Measurements from ENCODE around the gene NKAIN4.

NKAIN4 gene

DNA sequence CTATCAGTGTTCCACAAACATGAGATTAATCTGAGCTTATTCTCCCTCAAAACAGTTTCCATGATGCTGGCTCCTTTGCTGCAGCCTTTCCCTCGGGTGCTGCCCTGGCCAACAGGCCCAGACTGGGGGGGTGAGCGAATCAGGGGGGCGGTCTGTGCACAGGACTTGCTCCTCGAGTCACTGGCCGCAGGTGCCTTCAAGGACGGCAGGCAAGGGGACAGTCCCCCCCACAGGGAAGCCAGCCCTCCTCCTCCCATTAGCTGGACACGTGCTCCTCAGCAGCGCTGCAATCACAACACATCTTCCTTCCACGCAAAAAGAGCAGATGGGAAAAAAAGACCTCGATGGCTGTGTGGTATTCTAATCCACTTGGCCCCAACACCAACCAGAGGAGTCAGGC lies 48.4 kb downstream of the NKAIN4 start:
- CTCF ChIA-PET: interaction anchor here (1.1 kb wide), 1 partner anchor 9 kb away, joined by 5 read pairs; no protein-coding TSS in a partner anchor
- TF ChIP-seq BHLHE40 (IDR thresholded peaks at IDR 0.05; ENCODE audit: borderline replicate concordance) (no peak), SUZ12 (IDR thresholded peaks at IDR 0.05) (no peak), ELF4 (IDR thresholded peaks at IDR 0.05) (no peak), FOXA1 (IDR thresholded peaks at IDR 0.05) (no peak), NFRKB (IDR thresholded peaks at IDR 0.05) (no peak), LEF1 (IDR thresholded peaks at IDR 0.05; ENCODE audit: borderline replicate concordance) (no peak), ZNF384 (IDR thresholded peaks at IDR 0.05) (no peak), TARDBP (IDR thresholded peaks at IDR 0.05) (no peak), FOXK2 (IDR thresholded peaks at IDR 0.05) (no peak), SP1 (IDR thresholded peaks at IDR 0.05) (no peak)
- POLR2A ChIA-PET: no interaction called here
- DNase-seq (ENCODE audit: extremely low spot score): no peak

GRCh38 chr20:63204362-63204761 lies 49.9 kb downstream of the NKAIN4 start:
- ChIA-PET CTCF (interaction anchor here (0.8 to 1.0 kb wide), 2 partner anchors 10 to 19 kb away, joined by 3 to 5 read pairs; no protein-coding TSS in a partner anchor), POLR2A (interaction anchor here (2.3 kb wide), 1 partner anchor 10 kb away, joined by 8 read pairs; no protein-coding TSS in a partner anchor)
- TF ChIP-seq FOXM1 (IDR thresholded peaks at IDR 0.05; ENCODE audit: borderline replicate concordance): no peak
- TF ChIP-seq PKNOX1 (IDR thresholded peaks at IDR 0.05): no peak
- no peak for TF ChIP-seq NFRKB (IDR thresholded peaks at IDR 0.05)
- TF ChIP-seq CTBP1 (IDR thresholded peaks at IDR 0.05; ENCODE audit: borderline replicate concordance): no peak
- TF ChIP-seq TARDBP (IDR thresholded peaks at IDR 0.05): no peak
- TF ChIP-seq SUZ12 (IDR thresholded peaks at IDR 0.05): no peak
- TF ChIP-seq FOXA1 (IDR thresholded peaks at IDR 0.05): no peak
- TF ChIP-seq LEF1 (IDR thresholded peaks at IDR 0.05; ENCODE audit: borderline replicate concordance): no peak
- no peak for TF ChIP-seq ELF4 (IDR thresholded peaks at IDR 0.05)
- no peak for TF ChIP-seq HDGF (IDR thresholded peaks at IDR 0.05; ENCODE audit: borderline replicate concordance)
- TF ChIP-seq BHLHE40 (IDR thresholded peaks at IDR 0.05; ENCODE audit: borderline replicate concordance): no peak
- no peak for TF ChIP-seq L3MBTL2 (conservative IDR thresholded peaks at IDR 0.05)
- TF ChIP-seq ZNF384 (IDR thresholded peaks at IDR 0.05): no peak
- no peak for DNase-seq (ENCODE audit: extremely low spot score)

DNA sequence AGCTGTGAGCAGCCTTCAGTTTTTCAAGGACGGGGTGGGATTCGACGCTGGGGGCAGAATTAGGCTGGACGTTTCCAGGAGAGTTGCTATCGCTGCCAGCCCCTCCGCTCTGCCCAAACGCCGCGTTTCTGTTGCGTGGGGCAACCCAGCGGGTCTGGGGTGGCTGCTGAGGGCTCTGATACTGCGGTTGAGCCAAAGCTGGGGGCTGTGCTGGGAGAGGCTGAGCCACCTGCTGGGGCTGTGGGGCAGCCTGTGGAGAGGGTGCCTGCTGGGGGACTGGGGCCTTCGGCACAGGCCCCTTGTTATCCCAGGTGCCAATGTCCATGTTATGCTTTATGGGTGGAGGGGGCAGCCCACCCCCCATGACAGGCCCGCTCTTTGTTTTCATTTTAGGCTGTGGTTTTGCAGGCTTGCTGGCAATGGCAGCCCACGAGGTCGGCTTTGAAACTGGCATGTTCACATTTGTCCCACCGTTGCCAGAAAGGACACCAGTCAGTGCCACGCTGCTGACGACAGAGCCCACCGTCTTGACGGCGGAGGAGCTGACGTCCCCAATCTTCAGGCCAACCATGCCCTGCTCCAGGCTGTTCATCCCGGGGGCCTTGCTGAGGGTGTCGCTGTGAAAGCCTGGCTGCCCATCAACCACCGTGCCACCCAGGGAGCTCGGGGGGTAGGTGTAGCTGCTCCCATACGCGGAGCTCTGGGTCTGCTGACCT lies 51.3 kb downstream of the NKAIN4 start:
- ChIA-PET POLR2A (interaction anchor here (2.3 kb wide), 1 partner anchor 12 kb away, joined by 8 read pairs; no protein-coding TSS in a partner anchor), CTCF (interaction anchor here (1.0 kb wide), 1 partner anchor 20 kb away, joined by 5 read pairs; no protein-coding TSS in a partner anchor)
- TF ChIP-seq SUZ12 (IDR thresholded peaks at IDR 0.05): no peak
- TF ChIP-seq PKNOX1 (IDR thresholded peaks at IDR 0.05): no peak
- no peak for TF ChIP-seq NFRKB (IDR thresholded peaks at IDR 0.05)
- no peak for TF ChIP-seq FOXA1 (IDR thresholded peaks at IDR 0.05)
- TF ChIP-seq L3MBTL2 (conservative IDR thresholded peaks at IDR 0.05): no peak
- TF ChIP-seq ZNF384 (IDR thresholded peaks at IDR 0.05): no peak
- TF ChIP-seq TARDBP (IDR thresholded peaks at IDR 0.05): no peak
- no peak for TF ChIP-seq BHLHE40 (IDR thresholded peaks at IDR 0.05; ENCODE audit: borderline replicate concordance)
- TF ChIP-seq CTBP1 (IDR thresholded peaks at IDR 0.05; ENCODE audit: borderline replicate concordance): no peak
- no peak for TF ChIP-seq ELF4 (IDR thresholded peaks at IDR 0.05)
- no peak for DNase-seq (ENCODE audit: extremely low spot score)

DNA sequence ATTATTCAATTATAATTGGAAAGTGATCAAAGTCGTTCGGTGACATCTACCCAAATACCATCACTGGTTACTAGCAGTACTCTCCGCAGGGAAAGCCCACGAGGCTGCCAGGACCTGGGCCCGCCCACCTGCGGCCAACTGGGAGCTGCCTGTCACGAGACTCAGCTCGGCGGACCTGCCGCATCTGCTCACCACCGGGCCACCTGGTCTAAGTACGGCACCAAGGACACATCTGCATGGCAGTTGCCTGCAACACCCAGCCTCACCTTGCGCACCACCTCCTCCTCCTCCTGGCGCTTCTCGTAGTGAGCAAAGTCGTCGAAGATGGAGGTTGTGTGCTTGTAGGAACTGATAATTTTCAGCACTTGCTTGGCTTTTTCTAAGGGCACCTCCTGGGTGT lies 52.2 kb downstream of the NKAIN4 start:
- DNase-seq (ENCODE audit: extremely low spot score): no peak
- TF ChIP-seq NFRKB (IDR thresholded peaks at IDR 0.05) (no peak), TARDBP (IDR thresholded peaks at IDR 0.05) (no peak), CTBP1 (IDR thresholded peaks at IDR 0.05; ENCODE audit: borderline replicate concordance) (no peak), ZNF384 (IDR thresholded peaks at IDR 0.05) (no peak), HDGF (IDR thresholded peaks at IDR 0.05; ENCODE audit: borderline replicate concordance) (no peak), SUZ12 (IDR thresholded peaks at IDR 0.05) (no peak), ARNT (IDR thresholded peaks at IDR 0.05) (no peak), LEF1 (IDR thresholded peaks at IDR 0.05; ENCODE audit: borderline replicate concordance) (no peak), FOXA1 (IDR thresholded peaks at IDR 0.05) (no peak), BHLHE40 (IDR thresholded peaks at IDR 0.05; ENCODE audit: borderline replicate concordance) (no peak), FOXK2 (IDR thresholded peaks at IDR 0.05) (no peak), ELF4 (IDR thresholded peaks at IDR 0.05) (no peak), SP1 (IDR thresholded peaks at IDR 0.05) (no peak), PKNOX1 (IDR thresholded peaks at IDR 0.05) (no peak), L3MBTL2 (conservative IDR thresholded peaks at IDR 0.05) (no peak), FOXM1 (IDR thresholded peaks at IDR 0.05; ENCODE audit: borderline replicate concordance) (no peak)
- ChIA-PET CTCF (no interaction called here), POLR2A (no interaction called here)

DNA sequence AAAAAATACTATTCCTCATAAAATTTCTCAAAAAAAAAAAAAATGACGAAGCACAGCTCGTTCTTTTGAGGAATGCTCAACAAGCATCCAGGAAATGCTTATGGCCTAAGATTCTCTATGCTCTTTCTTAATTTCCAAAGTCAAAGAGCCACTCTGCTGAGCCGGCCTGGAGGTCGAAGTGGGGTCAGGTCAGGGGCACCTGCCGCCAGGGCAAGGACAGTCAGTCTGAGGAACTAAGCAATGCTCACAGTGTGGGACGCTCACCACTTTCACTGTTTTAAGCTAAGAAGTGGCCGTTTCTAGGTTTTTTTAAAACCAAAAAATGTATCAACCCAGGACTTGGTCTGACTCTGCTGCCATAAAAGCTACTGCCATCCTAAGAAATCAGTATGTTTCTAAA lies 55.7 kb downstream of the NKAIN4 start:
- DNase-seq (ENCODE audit: extremely low spot score): no peak
- ChIA-PET CTCF (interaction anchor here (0.7 to 1.1 kb wide), 2 partner anchors 74 to 721 kb away, joined by 3 read pairs; partner anchors contain the start of gene ARFGAP1), POLR2A (no interaction called here)
- TF ChIP-seq CTBP1 (IDR thresholded peaks at IDR 0.05; ENCODE audit: borderline replicate concordance): no peak
- TF ChIP-seq BHLHE40 (IDR thresholded peaks at IDR 0.05; ENCODE audit: borderline replicate concordance): no peak
- no peak for TF ChIP-seq L3MBTL2 (conservative IDR thresholded peaks at IDR 0.05)
- TF ChIP-seq HDGF (IDR thresholded peaks at IDR 0.05; ENCODE audit: borderline replicate concordance): no peak
- no peak for TF ChIP-seq LEF1 (IDR thresholded peaks at IDR 0.05; ENCODE audit: borderline replicate concordance)
- TF ChIP-seq ZNF384 (IDR thresholded peaks at IDR 0.05): no peak
- TF ChIP-seq ARNT (IDR thresholded peaks at IDR 0.05): no peak
- TF ChIP-seq NFRKB (IDR thresholded peaks at IDR 0.05): no peak
- no peak for TF ChIP-seq TARDBP (IDR thresholded peaks at IDR 0.05)
- TF ChIP-seq PKNOX1 (IDR thresholded peaks at IDR 0.05): no peak
- no peak for TF ChIP-seq FOXM1 (IDR thresholded peaks at IDR 0.05; ENCODE audit: borderline replicate concordance)
- TF ChIP-seq ELF4 (IDR thresholded peaks at IDR 0.05): no peak
